Brain microvascular endothelial cell (primary cell): Measurements from ENCODE around the gene TEKT5.

Source experiments
- DNase-seq: peaks from one replicate; pipeline ENCODE4 v3.0.0-alpha.2; 2020
- H3K27ac ChIP-seq: fragments of 250-450 bp; sonication (Bioruptor Pico); 2 replicates; pipeline ENCODE4 v1.5.1; 2020; ENCODE audit warnings: mild to moderate bottlenecking, moderate library complexity
- H3K27me3 ChIP-seq: fragments of 250-450 bp; sonication (Bioruptor Pico); replicated peaks from 2 replicates; pipeline ENCODE4 v1.5.1; 2020; ENCODE audit warnings: mild to moderate bottlenecking
- H3K36me3 ChIP-seq: fragments of 250-450 bp; sonication (Bioruptor Pico); replicated peaks from 2 replicates; pipeline ENCODE4 v1.5.1; 2020; ENCODE audit warnings: mild to moderate bottlenecking
- H3K4me3 ChIP-seq: 2 replicates; pipeline ENCODE4 v1.5.1; 2011; ENCODE audit warnings: low read depth, mild to moderate bottlenecking, control low read depth, low read length, moderate library complexity
- in situ Hi-C: cut with HindIII; loops from 2 replicates; pipeline ENCODE4 v1.10.0; 2017; ENCODE audit warnings: low sequenced_read_pairs, low pct_ligation_motif_present
- TF ChIP-seq, protein P1 (sequence below): IDR thresholded peaks from 2 replicates; pipeline ENCODE4 v1.5.1; 2011; ENCODE audit warnings: low read depth, mild to moderate bottlenecking, moderate library complexity, low read length, control low read depth, inconsistent platforms; ENCODE audit errors: missing control alignments

TEKT5 gene

GRCh38 chr16:10579575-10579964, 115.2 kb downstream of the TEKT5 start:
- Histone ChIP-seq H3K27me3 (no peaks in the 10 kb centered on the region), H3K36me3 (no peaks in the 10 kb centered on the region), H3K4me3 (peak overlapping the region; percentile 82), H3K27ac (no peak overlapping the region)
- TF ChIP-seq, protein P1, sequence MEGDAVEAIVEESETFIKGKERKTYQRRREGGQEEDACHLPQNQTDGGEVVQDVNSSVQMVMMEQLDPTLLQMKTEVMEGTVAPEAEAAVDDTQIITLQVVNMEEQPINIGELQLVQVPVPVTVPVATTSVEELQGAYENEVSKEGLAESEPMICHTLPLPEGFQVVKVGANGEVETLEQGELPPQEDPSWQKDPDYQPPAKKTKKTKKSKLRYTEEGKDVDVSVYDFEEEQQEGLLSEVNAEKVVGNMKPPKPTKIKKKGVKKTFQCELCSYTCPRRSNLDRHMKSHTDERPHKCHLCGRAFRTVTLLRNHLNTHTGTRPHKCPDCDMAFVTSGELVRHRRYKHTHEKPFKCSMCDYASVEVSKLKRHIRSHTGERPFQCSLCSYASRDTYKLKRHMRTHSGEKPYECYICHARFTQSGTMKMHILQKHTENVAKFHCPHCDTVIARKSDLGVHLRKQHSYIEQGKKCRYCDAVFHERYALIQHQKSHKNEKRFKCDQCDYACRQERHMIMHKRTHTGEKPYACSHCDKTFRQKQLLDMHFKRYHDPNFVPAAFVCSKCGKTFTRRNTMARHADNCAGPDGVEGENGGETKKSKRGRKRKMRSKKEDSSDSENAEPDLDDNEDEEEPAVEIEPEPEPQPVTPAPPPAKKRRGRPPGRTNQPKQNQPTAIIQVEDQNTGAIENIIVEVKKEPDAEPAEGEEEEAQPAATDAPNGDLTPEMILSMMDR = no peak
- DNase-seq = no peak
- in situ Hi-C loops = no loop called here

- Histone ChIP-seq H3K27ac (no peak overlapping the region), H3K27me3 (no peaks in the 10 kb centered on the region), H3K4me3 (peak overlapping the region; percentile 1), H3K36me3 (no peaks in the 10 kb centered on the region)
- DNase-seq = no peak
- TF ChIP-seq, protein P1 = no peak
- in situ Hi-C loops = no loop called here
These were observed 116.0 kb downstream of the TEKT5 start for GRCh38 chr16:10578474-10579316.
